Limb (tissue), 2 donors: Measurements from ENCODE around the gene MAGEB16.

Experiments used
- DNase-seq, 2 donors: peaks; one replicate each; pipeline ENCODE4 v3.0.0-alpha.2; 2016; ENCODE audit errors: extremely low spot score in 2 of 2

Gene MAGEB16

DNA sequence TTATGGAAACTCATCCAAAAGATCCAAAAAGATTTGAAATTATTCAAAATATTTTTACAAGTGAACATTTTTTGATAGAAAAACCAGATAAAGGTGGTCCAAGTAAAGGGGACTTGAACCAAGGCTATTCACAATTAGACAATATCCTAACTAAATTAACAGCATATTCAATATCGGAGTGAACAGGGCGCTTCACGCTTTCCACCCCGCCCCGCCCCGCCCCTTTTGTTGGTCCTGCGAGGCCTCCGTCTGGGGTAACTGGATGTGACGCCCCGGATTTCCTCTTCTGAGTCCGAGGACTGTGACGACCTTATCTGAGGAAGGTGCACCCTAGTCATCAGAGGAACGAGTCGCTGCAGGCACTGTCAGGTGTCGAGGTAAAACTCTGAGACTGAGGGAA lies at the start of gene MAGEB16:
TSS of gene MAGEB16 (plus strand) at position 301 of the 400 bp plus-strand sequence. CDS start 3,855 bp downstream, outside the sequence.
- no peak for DNase-seq

DNA sequence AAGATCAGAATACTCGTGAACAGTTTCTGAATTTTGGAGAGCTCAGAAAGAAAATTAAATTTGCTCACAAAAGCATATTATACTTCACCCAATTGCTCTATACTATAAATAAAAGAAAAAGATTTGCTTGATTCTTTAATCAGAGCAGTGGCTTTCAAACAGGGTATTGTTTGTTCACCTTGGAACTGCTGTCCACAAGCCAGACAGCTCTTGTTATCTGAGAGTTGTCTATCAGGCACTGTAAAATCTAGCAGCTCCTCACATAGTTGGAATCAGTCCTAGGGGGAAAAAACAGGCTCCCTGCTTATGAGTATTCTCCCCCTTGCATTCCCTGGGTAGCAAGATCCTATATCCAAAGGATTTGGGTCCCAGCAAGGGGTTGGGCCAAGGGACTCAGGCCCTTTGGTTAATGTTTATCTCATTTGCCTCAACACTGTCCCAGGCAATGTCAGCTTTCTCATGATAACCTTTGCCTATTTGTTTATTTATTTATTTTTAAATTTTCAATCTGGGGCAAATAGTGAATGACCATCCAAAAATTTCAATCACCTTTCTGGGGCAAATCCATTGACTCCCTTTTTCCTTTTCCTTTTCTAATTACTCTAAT lies 24.1 kb upstream of the MAGEB16 start:
- DNase-seq, result no peak

DNA sequence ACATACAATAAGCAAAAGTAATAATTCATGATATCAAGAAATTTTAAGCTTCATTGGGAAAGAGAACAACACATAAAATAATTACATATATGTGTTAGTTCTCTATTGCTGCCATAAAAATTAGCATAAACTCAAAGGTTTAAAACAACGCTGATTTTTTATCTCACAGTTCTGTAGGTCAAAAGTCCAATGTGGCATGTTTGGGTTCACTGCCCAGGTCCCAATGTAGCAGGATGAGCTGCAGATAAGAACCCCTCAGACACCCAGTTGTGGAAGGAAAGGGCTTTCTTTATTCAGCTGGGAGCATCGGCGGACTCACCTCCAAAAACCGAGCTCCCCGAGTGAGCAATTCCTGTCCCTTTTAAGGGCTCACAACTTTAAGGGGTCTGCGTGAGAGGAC lies 13.1 kb upstream of the MAGEB16 start:
- DNase-seq, result no peak

DNA sequence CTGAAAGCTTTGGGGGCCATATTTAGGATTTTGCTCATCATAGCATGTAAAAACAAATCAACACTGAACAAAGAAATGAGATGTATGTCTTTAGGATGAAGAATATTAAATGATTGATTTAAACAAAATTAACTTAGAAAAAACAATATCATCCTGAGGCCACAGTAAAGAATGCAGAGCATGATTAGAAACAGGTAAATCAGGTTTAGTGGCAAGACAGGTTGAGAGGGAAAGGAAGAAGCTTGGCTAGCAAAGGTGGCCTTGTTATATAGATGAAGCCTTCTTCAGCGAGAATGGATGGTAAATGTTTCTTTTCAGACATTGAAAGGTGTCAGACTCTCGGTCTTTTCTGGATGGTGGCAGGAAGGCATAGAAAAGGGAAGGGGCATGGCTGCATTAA lies 11.9 kb upstream of the MAGEB16 start:
- DNase-seq, result no peak

DNA sequence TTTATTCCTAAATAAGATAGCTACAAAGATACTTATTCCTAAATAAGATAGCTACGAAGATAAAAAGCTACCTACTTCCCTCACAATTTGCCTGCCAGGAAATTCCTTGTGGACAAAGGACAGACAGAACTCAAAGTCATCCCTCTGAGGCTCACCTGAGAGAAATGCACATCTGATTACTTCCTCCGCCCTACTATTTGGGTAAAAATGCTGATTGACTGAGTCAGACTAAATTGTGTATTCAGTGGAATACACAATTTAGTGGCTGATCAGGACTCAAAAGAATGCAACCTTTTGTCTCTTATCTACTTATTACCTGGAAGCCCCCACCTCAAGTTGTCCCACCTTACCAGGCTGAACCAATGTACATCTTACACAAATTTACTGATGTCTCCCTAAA lies 10.3 kb upstream of the MAGEB16 start:
- DNase-seq, result no peak

DNA sequence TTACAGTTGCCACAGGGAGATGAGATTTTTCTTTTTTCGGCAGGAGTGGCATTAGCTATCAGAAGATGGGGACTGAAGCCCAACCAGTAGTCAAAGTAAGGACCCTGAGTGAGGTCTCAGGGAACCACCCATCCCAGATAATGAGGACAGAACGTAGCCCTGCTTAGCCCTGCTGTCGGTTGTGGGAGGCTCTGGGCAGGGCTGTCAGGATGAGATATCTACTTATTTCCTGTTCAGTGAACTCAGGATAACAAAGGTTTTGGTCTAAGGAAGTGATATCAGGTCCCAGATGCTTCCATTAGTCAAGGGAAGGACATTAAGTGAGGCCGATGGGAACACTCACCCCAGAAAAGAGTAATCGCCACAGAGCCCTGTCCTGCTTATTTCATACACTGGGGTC lies 2.3 kb downstream of the MAGEB16 start:
- no peak for DNase-seq

DNA sequence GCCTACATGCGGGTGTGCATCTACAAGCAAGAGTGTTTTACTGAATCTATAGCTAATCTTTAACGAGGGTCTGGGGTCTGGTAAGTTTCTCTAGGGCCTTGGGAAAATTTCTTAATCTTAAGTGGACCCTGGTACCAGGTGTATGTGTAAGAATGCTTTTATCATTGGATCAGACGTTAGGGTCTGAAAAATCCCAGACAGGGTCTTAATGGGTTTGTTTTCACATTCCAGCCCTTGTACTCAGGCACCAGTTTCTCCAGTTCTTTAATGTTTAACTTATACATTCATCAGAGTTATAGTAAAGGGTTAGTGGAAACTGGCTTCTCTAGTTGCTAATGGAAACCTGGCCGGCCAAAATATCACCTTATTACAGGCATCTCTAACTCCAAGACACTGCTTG lies 11.6 kb downstream of the MAGEB16 start:
- no peak for DNase-seq

DNA sequence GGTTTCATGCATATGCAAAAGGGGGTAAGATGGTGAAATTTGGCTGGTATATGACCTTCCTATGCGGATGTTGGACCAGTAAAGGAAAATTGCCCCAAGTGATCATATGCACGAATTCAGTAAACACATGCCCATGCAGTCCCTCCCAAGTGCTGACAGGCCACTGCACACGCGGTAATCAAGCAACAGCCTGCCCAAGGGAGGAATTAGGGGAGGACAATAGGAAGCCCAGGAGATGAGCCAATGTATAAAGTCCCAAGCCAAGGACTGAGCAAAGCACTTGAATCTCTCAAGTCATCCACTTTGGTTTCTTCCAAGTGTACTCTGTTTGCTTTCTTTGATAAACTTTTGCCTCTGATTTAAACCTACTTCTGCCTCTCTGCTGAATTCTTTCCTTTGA lies 21.1 kb downstream of the MAGEB16 start:
- no peak for DNase-seq

DNA sequence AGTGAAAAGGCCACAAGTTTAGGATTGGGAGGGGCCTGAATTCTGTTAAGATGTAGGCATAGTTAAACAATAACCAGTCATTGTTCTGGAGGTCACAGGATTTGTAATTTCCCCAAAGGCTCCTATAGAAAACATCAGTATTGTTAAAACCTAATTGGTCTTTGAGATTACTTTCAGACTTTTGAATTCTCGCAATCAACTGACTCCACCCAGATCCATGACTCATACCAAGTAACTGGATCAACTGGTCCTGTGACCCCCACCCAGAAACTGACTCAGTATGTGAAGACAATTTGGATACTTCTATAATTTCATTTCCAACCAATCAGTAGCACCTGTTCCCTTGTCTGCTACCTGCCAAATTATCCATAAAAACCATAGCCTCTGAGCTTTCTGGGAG lies 28.4 kb downstream of the MAGEB16 start:
- DNase-seq, result no peak

DNA sequence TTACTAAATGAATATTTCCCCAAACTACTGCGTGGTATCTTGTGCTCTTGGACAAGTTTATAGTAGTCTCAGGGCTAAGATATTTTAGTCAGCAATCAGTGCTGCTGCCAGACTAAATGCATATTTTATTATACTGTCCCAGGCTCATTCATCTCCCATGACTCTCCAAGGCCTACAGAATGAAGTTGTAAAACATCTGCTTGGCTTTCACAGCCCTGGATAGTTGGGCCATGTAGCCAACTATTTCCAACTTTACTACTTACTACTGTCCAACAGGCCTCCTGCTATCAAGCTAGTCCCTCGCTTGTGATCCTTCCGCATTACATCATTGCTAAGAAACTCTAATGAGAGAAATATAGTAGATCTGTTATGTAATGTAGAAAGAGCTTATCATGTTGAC lies 31.4 kb downstream of the MAGEB16 start:
- peak in 1 of 2 donors; percentile 2 for DNase-seq

DNA sequence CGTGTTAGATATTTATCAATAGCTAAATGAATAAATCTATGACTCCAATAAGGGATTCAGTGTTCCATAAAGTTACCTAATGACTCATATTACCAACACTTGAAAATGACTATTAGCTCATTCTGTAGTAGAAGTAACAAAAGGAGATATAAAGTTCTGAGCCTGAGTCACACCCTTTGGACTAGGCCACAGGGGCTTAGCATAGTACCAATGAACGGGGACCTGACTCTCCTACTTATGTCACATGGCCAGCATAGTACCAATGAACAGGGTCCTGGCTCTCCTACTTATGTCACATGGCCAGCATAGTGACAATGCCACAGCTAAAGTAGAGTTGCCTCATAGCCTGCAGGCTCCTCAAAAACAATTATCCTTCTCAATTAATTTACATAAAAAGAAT lies 43.7 kb downstream of the MAGEB16 start:
- no peak for DNase-seq

DNA sequence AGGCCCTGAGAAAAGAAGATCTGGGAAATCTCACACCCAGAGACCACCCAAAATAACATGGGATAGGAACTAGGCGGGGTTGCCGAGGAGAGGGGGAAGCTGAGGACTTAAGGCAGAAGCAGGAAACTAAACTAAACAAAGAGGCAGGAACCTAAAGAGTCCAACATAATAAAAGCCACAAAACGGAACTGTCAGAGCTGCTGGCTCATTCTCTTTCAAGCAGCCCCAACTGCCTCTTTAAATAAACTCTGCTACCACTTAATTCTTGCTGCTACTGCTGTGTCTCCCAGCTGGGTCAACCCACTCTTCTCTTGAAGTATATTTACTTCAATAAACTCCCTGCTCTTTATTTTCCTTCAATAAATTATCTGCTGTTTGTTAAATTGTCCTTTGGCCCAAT lies 44.5 kb downstream of the MAGEB16 start:
- DNase-seq, result no peak

DNA sequence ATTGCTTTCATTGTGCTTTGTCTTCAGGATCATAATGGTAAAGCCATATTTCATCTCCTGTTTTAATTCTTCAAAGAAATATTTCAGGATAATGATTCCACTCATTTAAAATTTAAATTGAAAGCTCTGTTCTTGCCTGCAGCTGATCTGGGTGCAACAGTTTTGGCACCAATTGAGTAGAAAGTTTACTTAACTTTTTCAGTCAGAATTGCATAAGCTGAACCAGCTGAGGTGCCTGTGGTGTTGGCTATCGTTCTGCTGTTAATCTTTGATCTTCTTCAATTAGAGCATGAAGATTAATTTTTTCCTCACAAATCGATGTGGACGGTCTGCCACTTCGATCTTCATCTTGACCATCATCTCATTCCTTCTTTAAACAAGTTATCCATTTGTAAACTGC lies 49.6 kb downstream of the MAGEB16 start:
- DNase-seq, result no peak
